Naive B cell (primary cell): ENCODE results near the gene SEPHS1. TPM values are rescaled to one million over a fixed set of nuclear protein-coding genes. Genes with fewer than 3 reads are reported as not detected.

Source experiments
- ATAC-seq, 2 donors: fragments of 150-1000 bp; cut with Tn5 transposase; 2 replicates each; pipeline ENCODE4 v1.10.0; 2021; ENCODE audit warnings: low read depth in 2 of 2, mild to moderate bottlenecking in 2 of 2, moderate library complexity in 2 of 2
- DNase-seq: peaks from one replicate; pipeline ENCODE4 v3.0.0; 2022
- H3K27ac Mint-ChIP-seq, 6 donors: one replicate each; pipeline ENCODE4 v1.8.0; 2020 to 2022; ENCODE audit warnings: mild to moderate bottlenecking in 6 of 6, mixed read lengths in 6 of 6, moderate library complexity in 5 of 6, inconsistent platforms in 2 of 6
- H3K27me3 Mint-ChIP-seq, 3 donors: one replicate each; pipeline ENCODE4 v1.8.0; 2021 to 2022; ENCODE audit warnings: mixed read lengths in 3 of 3, mild to moderate bottlenecking in 1 of 3
- H3K36me3 Mint-ChIP-seq, 2 donors: one replicate each; pipeline ENCODE4 v1.8.0; 2020 to 2022; ENCODE audit warnings: mixed read lengths in 2 of 2, inconsistent platforms in 1 of 2, mild to moderate bottlenecking in 1 of 2
- H3K4me1 Mint-ChIP-seq, 3 donors: one replicate each; pipeline ENCODE4 v1.8.0; 2020 to 2022; ENCODE audit warnings: mixed read lengths in 3 of 3, inconsistent platforms in 1 of 3, mild to moderate bottlenecking in 1 of 3, moderate library complexity in 1 of 3
- H3K4me3 Mint-ChIP-seq, 8 donors: one replicate each; pipeline ENCODE4 v1.8.0; 2020 to 2022; ENCODE audit warnings: mild to moderate bottlenecking in 8 of 8, mixed read lengths in 8 of 8, moderate library complexity in 8 of 8, inconsistent platforms in 2 of 8
- H3K9me3 Mint-ChIP-seq, 7 donors: one replicate each; pipeline ENCODE4 v1.8.0; 2020 to 2022; ENCODE audit warnings: mixed read lengths in 7 of 7, mild to moderate bottlenecking in 5 of 7, inconsistent platforms in 2 of 7, moderate library complexity in 1 of 7
- polyA plus RNA-seq, 6 donors: library from polyadenylated mRNA; unstranded; fragments of 300-500 nt; fragmentation: Illumina TruSeq; gene quantifications; one replicate each; pipeline ENCODE4 v1.2.3, GENCODE V29; 2021; ENCODE audit warnings: low read depth in 6 of 6

SEPHS1 gene, protein sequence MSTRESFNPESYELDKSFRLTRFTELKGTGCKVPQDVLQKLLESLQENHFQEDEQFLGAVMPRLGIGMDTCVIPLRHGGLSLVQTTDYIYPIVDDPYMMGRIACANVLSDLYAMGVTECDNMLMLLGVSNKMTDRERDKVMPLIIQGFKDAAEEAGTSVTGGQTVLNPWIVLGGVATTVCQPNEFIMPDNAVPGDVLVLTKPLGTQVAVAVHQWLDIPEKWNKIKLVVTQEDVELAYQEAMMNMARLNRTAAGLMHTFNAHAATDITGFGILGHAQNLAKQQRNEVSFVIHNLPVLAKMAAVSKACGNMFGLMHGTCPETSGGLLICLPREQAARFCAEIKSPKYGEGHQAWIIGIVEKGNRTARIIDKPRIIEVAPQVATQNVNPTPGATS
- polyA plus RNA-seq, result 10 to 100 TPM in 5 of 6 donors, 1 to 10 TPM in 1; 9.1 to 18.9 (median 15.4) TPM

DNA sequence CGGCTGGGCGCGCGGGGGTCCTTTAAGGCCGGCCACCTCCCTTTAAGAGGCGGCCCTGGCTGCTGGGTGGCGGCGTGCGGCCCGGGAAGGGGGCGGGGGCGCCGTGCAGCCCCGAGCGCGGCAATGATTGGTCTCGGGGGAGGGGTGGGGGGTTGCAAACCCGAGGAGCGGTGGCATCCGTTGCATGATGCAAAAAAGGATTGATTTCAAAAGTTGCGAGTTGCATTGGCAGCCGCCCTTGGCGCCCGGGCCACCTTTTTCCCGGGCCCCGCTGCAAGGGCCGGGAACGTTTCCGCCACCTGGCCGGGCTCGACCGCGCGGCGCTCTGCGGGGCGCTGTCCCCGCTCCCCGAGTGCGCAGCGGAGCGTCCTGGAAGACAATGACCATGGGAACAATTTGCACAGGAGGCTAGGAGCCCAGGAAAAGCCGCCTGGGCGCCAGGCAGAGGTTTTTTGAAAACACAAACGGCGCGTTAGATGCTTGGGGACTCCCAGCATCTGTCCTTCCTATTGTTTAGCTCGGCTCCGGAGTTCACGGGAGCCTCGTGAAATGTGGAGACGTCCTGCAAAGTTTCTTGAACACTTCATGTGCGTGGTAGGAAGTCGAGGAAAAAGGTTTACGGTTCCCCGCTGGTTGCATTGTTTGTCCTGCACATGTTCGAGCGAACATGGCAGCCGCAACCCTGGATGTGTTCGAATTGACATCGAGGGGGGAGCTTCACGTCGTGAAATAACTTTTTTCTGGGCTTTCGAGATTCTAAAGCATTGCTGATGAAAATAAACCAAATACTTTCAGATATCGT is at the start of gene SEPHS1:
SEPHS1 (minus strand) TSS at position 78 of the 802 bp plus-strand sequence. CDS start 3,343 bp downstream, outside the sequence.
- ATAC-seq (peak; percentile 64 to 66), DNase-seq (peak; percentile 66)
- Mint-ChIP-seq H3K4me3 (peak within 1 kb of the TSS; percentile 80 to 97 (median 94)), H3K9me3 (peaks cover 0 to 1% (median 0%) of the 10 kb centered on the region in 7 donors), H3K36me3 (no peaks in the 10 kb centered on the region), H3K27me3 (peaks cover 17 to 31% (median 20%) of the 10 kb centered on the region in 3 donors), H3K4me1 (peaks cover 25 to 60% (median 45%) of the 10 kb centered on the region in 3 donors), H3K27ac (peak within 1 kb of the TSS in 5 of 6 donors; percentile 7 to 96 (median 80))

DNA sequence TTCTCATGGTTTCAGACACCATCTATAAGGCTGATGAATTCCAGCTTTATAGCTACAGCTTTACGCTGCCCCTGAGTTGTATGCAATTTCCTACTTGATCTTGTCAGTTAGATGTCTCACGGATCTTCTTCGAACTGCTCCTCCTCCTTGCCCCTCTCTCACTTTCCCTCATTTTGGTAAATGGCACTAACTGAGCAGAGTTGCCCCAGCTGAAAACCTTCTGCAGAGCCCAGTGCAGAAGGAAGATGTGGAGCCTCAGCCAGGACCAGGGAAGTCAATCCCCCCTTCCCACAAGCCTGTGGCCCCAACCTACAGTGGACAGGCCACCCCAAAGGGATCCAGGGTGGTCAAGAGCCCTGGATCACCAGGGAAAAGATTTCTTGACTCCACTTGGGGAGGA is 49.0 kb upstream of the SEPHS1 start:
- Mint-ChIP-seq H3K4me3 (no peak overlapping the region), H3K9me3 (peaks cover 0 to 7% (median 3%) of the 10 kb centered on the region in 7 donors), H3K27me3 (peaks cover 23 to 37% (median 24%) of the 10 kb centered on the region in 3 donors), H3K4me1 (no peaks in the 10 kb centered on the region), H3K36me3 (peaks cover 0 to 10% of the 10 kb centered on the region in 2 donors), H3K27ac (no peak overlapping the region)
- ATAC-seq (no peak), DNase-seq (no peak)

DNA sequence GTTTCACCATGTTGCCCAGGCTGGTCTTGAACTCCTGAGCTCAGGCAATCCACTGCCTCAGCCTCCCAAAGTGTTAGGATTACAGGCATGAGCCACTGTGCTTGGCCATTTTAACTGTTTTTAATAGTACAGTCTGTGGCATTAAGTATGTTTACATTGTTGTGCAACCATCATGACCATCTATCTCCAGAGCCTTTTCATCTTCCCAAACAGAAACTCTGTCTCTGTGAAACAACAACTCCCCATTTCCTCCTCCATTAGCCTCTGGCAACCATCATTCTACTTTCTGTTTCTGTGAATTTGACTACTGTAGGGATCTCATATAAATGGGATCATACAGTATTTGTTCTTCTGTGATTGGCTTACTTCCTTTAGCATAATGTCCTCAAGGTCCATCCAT is 48.3 kb upstream of the SEPHS1 start:
- peaks cover 0 to 10% of the 10 kb centered on the region in 2 donors for H3K36me3 Mint-ChIP-seq
- H3K27me3 Mint-ChIP-seq, result peaks cover 24 to 38% (median 27%) of the 10 kb centered on the region in 3 donors
- H3K27ac Mint-ChIP-seq, result no peak overlapping the region
- no peak for ATAC-seq
- H3K9me3 Mint-ChIP-seq, result peaks cover 0 to 7% (median 3%) of the 10 kb centered on the region in 7 donors
- peaks cover 0 to 5% (median 0%) of the 10 kb centered on the region in 3 donors for H3K4me1 Mint-ChIP-seq
- DNase-seq, result no peak
- no peak overlapping the region for H3K4me3 Mint-ChIP-seq

- ATAC-seq, result no peak
- peaks cover 24 to 33% (median 27%) of the 10 kb centered on the region in 3 donors for H3K27me3 Mint-ChIP-seq
Observed at GRCh38 chr10:13395540-13395939, 47.4 kb upstream of the SEPHS1 start.

DNA sequence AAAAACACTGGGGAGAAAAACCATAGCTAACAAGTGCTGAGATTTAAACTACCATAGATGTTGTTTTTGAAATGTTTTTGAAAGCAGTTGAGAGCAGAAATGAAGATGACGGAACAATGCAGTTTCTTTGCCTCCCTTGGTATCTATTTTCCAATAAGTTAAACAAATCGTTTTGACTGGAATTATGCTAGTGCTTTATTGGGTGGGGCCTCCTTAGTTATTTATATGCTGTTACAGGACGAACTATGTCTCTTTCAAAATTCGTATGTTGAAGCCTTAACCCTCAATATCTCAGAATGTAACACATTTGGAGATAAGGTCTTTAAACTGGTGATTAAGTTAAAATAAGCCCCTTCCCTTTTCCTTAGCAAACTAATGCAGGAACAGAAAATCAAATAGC is 45.5 kb upstream of the SEPHS1 start:
- Mint-ChIP-seq H3K27ac (no peak overlapping the region), H3K36me3 (no peaks in the 10 kb centered on the region), H3K4me1 (peaks cover 0 to 16% (median 3%) of the 10 kb centered on the region in 3 donors), H3K9me3 (no peaks in the 10 kb centered on the region), H3K27me3 (peaks cover 18 to 24% (median 18%) of the 10 kb centered on the region in 3 donors), H3K4me3 (no peak overlapping the region)
- ATAC-seq (no peak), DNase-seq (no peak)

More at GRCh38 chr10:13395540-13395939, 47.4 kb upstream of the SEPHS1 start:
- Mint-ChIP-seq H3K9me3 (peaks cover 0 to 7% (median 3%) of the 10 kb centered on the region in 7 donors), H3K4me3 (no peak overlapping the region), H3K36me3 (peaks cover 0 to 10% of the 10 kb centered on the region in 2 donors), H3K27ac (no peak overlapping the region), H3K4me1 (peaks cover 0 to 12% (median 3%) of the 10 kb centered on the region in 3 donors)
- no peak for DNase-seq

DNA sequence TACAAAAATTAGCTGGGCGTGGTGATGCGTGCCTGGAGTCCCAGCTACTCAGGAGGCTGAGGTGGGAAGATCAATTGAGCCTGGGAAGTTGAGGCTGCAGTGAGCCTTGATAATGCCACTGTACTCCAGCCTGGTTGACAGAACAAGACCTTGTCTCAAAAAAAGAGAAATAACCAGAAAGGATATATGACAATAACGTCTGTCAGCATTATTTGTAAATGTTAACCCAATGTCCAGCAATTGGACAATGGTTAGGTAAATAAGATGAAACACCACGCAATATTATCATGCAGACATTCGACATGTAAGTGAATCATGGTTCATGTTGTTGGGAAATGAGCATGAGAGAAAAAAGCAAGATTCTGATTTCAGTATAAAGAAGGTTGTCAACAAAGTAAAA is 44.6 kb upstream of the SEPHS1 start:
- Mint-ChIP-seq H3K27me3 (peaks cover 17 to 24% (median 18%) of the 10 kb centered on the region in 3 donors), H3K27ac (no peak overlapping the region), H3K9me3 (no peaks in the 10 kb centered on the region), H3K36me3 (no peaks in the 10 kb centered on the region), H3K4me3 (no peak overlapping the region), H3K4me1 (peaks cover 0 to 16% (median 3%) of the 10 kb centered on the region in 3 donors)
- DNase-seq, result no peak
- ATAC-seq, result no peak

DNA sequence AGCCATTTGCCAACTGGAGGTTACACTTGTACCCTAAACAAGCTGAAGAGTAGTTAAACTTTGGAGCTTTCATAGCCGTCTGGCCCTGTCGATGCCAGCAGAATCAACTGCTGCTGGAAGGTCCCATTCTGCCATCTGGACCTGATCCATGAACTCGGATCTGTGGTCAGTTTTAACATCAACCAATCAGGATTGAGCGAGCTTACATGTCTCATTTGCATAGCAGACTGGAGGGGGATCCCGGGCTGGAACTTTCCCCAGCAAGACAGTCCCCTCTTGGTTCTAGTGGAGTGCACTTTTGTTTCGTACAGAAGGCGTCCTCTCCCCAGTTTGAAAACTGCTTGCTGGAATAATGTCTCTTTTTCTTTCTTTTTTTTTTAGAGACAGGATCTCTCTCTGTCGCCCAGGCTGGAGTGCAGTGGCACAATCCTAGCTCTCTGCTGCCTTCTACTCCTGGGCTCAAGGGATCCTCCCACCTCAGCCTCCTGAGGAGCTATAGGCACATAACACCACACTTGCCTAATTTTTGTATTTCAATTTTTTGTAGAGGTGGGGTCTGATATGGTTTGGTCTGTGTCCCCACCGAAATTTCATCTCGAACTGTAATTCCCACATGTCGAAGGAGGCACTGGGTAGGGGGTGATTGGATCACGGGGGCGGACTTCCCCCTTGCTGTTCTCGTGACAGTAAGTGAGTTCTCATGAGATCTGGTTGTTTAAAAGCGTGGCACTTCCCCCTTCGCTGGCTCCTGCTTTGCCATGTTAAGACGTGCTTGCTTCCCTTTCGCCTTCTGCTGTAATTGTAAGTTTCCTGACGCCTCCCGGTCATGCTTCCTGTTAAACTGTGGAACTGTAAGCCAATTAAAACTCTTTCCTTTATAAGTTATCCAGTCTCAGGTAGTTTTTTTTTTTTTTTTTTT is 42.8 kb upstream of the SEPHS1 start:
- H3K4me3 Mint-ChIP-seq, result no peak overlapping the region
- peaks cover 9 to 26% (median 17%) of the 10 kb centered on the region in 3 donors for H3K27me3 Mint-ChIP-seq

DNA sequence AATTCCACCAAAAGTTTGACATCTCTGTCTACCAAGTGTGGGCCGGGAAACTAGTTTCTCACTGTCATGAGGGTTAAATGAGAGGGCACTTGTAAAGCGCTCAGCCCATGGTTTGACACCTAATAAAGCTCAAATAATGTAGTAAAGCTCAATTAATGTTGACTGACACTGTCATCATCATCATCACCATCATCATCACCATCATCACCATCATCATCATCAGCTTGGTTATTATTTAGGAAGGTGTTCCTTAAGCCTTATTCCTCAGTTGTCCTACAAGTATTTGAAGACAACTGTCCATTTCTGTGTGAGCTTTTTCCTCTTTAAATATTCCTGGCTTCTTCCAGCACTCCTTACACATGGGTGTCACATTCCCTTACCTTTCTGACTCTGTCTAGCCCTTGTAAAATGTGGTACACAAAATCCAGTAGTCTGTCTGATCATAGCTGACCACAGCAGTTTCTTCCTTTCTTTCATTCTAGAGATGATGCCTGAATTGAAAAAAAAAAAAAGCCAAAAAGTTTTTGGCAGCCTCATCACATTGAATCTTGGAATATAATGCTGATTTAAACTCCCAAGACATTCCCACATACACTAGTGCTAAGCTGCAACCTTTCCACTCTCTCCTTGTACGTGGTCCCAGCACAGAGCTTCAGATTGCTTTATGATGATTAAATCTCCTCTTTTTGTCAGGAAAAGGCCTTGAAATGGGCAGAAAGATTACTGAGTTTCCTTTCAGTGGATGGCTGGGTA is 40.6 kb upstream of the SEPHS1 start:
- DNase-seq, result no peak
- no peak overlapping the region for H3K27ac Mint-ChIP-seq
- H3K36me3 Mint-ChIP-seq, result no peaks in the 10 kb centered on the region
- ATAC-seq, result no peak
- H3K9me3 Mint-ChIP-seq, result no peaks in the 10 kb centered on the region
- H3K4me3 Mint-ChIP-seq, result no peak overlapping the region
- peaks cover 0 to 22% (median 3%) of the 10 kb centered on the region in 3 donors for H3K4me1 Mint-ChIP-seq
- peaks cover 9 to 22% (median 15%) of the 10 kb centered on the region in 3 donors for H3K27me3 Mint-ChIP-seq

More for the DNA sequence above, 42.8 kb upstream of the SEPHS1 start:
- Mint-ChIP-seq H3K4me1 (peaks cover 0 to 18% (median 3%) of the 10 kb centered on the region in 3 donors), H3K27ac (peak overlapping the region in 1 of 6 donors; percentile 18), H3K9me3 (no peaks in the 10 kb centered on the region), H3K36me3 (no peaks in the 10 kb centered on the region)
- ATAC-seq (peak; percentile 45 to 69), DNase-seq (no peak)

DNA sequence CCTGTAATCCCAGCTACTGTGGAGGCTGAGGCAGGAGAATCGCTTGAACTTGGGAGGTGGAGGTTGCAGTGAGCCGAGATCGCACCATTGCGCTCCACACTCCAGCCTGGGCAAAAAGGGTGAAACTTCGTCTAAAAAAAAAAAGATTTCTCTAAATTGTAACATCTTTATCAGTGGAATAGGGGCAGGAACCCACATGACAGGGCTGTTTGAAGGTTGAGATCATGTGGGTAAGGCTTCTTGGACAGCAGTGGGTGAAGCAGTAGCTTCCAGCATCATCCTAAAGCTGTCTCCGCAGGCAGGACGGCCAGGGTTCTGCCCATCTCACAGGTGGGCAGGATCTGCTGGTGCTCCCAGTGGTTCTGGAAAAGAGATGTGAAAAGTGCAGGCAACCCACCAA is 37.9 kb upstream of the SEPHS1 start:
- Mint-ChIP-seq H3K4me1 (peaks cover 10 to 26% (median 11%) of the 10 kb centered on the region in 3 donors), H3K9me3 (peaks cover 0 to 3% (median 0%) of the 10 kb centered on the region in 7 donors), H3K27me3 (peaks cover 24 to 37% (median 32%) of the 10 kb centered on the region in 3 donors), H3K27ac (no peak overlapping the region), H3K4me3 (no peak overlapping the region), H3K36me3 (peaks cover 0 to 7% of the 10 kb centered on the region in 2 donors)
- no peak for ATAC-seq
- DNase-seq, result no peak

DNA sequence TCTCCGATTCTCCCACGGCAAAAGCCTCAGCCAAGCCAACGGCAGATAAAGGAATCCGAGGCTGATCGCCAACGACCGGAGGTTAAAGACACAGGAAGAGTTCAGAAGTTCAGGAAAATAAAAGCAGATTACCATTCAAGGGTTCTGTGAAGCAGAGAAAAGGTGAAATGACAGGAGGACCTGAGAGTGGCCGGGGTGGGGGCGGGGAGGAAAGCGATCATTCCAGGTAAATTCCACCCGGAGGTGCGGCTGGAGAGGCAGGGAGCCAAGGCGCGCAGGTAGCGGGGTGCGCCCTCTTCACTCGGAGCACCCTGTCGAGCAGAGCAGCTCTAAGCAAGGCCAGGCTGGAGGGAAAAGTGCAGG is 35.3 kb upstream of the SEPHS1 start:
- Mint-ChIP-seq H3K36me3 (peaks cover 0 to 7% of the 10 kb centered on the region in 2 donors), H3K9me3 (peaks cover 0 to 6% (median 0%) of the 10 kb centered on the region in 7 donors), H3K27me3 (peaks cover 36 to 57% (median 48%) of the 10 kb centered on the region in 3 donors), H3K4me1 (peaks cover 10 to 18% (median 11%) of the 10 kb centered on the region in 3 donors), H3K4me3 (peak overlapping the region in 6 of 8 donors; percentile 20 to 72 (median 66)), H3K27ac (peak overlapping the region in 1 of 6 donors; percentile 54)
- DNase-seq (no peak), ATAC-seq (no peak)

DNA sequence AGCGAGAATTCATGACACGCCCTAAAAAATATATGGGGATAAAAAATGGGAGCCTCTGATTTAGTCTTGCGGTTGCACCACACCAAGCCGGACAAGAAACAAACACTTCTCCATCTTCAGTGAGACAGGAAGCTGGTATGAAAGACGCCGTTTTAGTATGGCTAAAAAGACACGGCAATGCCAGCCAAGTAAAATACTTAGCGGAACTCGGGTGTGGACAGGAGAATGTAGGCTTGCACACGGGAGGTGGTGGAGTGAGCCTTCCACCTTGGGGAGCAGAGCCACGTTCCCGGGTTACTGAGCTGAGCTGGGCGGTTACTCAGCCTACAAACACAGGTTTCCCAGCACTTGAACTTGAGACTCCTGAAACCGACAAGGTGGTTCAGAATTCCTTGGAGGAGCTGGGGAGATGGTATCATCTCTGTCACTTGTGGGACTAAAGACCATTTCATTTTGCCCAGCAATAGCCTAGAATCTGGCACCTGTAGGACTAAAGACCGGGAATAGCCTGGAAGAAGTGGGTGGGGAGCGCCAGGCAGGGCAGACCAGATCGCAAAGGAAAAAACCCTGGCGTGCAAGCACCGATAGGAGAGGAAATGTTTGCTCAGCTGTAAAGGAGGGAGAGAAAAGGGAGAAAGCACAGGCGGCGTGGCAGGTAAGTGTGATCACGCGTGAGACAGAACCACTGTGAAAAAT is 34.8 kb upstream of the SEPHS1 start:
- no peak for ATAC-seq

More for the DNA sequence above, 34.8 kb upstream of the SEPHS1 start:
- Mint-ChIP-seq H3K36me3 (peaks cover 0 to 7% of the 10 kb centered on the region in 2 donors), H3K9me3 (peaks cover 0 to 6% (median 0%) of the 10 kb centered on the region in 7 donors), H3K4me1 (peaks cover 10 to 18% (median 11%) of the 10 kb centered on the region in 3 donors), H3K4me3 (peak overlapping the region in 7 of 8 donors; percentile 20 to 72 (median 69)), H3K27ac (peak overlapping the region in 3 of 6 donors; percentile 12 to 54 (median 49)), H3K27me3 (peaks cover 36 to 63% (median 49%) of the 10 kb centered on the region in 3 donors)
- DNase-seq, result no peak
